AG08396 (cell line): ENCODE results near the gene VSIG2.
A peak's percentile ranks its signal among the peaks of the same experiment; 100 is the strongest.

ENCODE experiments used
- DNase-seq: peaks from one replicate; pipeline ENCODE4 v3.0.0; 2012; ENCODE audit warnings: low spot score, mixed read lengths

Gene VSIG2

GRCh38 chr11:124748481-124749343 is 3.3 kb downstream of the VSIG2 start:
- DNase-seq = peak; percentile 62

- DNase-seq = peak; percentile 8
Measured at GRCh38 chr11:124748100-124748418, 4.0 kb downstream of the VSIG2 start.

- DNase-seq = peak; percentile 14
Measured at GRCh38 chr11:124747406-124748099, 4.5 kb downstream of the VSIG2 start.

- peak; percentile 95 for DNase-seq
Measured at GRCh38 chr11:124746621-124747243, 5.3 kb downstream of the VSIG2 start.

- DNase-seq = no peak
Measured at GRCh38 chr11:124745835-124746620, 6.0 kb downstream of the VSIG2 start.

GRCh38 chr11:124745270-124745834 is 6.7 kb downstream of the VSIG2 start:
- DNase-seq = no peak

GRCh38 chr11:124743050-124743449 is 9.0 kb downstream of the VSIG2 start:
- DNase-seq = no peak

GRCh38 chr11:124742555-124742954 is 9.5 kb downstream of the VSIG2 start:
- DNase-seq = no peak

- peak; percentile 66 for DNase-seq
Measured at GRCh38 chr11:124740277-124740882, 11.7 kb downstream of the VSIG2 start.

GRCh38 chr11:124739479-124740276 is 12.4 kb downstream of the VSIG2 start, which contains the start of gene NRGN:
Gene NRGN, plus strand, starts transcription at chr11:124739942. Its CDS starts 143 bp downstream, at chr11:124740085.
- peak; percentile 98 for DNase-seq

GRCh38 chr11:124738713-124739478 is 13.2 kb downstream of the VSIG2 start:
- DNase-seq = no peak

- DNase-seq = no peak
Measured at GRCh38 chr11:124737638-124738305, 14.3 kb downstream of the VSIG2 start.

- DNase-seq = no peak
Measured at GRCh38 chr11:124736736-124737135, 15.3 kb downstream of the VSIG2 start.

- DNase-seq = no peak
Measured at GRCh38 chr11:124732230-124732629, 19.8 kb downstream of the VSIG2 start.

- no peak for DNase-seq
Measured at GRCh38 chr11:124729571-124729970, 22.5 kb downstream of the VSIG2 start.

- DNase-seq = no peak
Measured at GRCh38 chr11:124728134-124728533, 23.9 kb downstream of the VSIG2 start.

- no peak for DNase-seq
Measured at GRCh38 chr11:124727474-124727873, 24.6 kb downstream of the VSIG2 start.

GRCh38 chr11:124725719-124726105 is 26.3 kb downstream of the VSIG2 start:
- peak; percentile 41 for DNase-seq
